IMR-90 (cell line): ENCODE data around the gene SLC2A2. TPM values are rescaled to one million over a fixed set of nuclear protein-coding genes. Genes with fewer than 3 reads are reported as not detected.

Experiments used
- ATAC-seq: fragments of 200-7000 bp; cut with Tn5 transposase; 2 replicates; pipeline ENCODE4 v1.9.1; 2020; ENCODE audit warnings: low read depth, mild to moderate bottlenecking, moderate library complexity
- BruUV-seq: library from RNA; stranded (reverse); fragments of 400-500 nt; replicated peaks from 2 replicates; lab custom pipeline; 2021; lab: Mats Ljungman, UMichigan
- CTCF ChIA-PET: fragments of 300-600 bp; formaldehyde crosslinking; extraction: SDS; loops from one replicate; lab custom pipeline; 2021; ENCODE audit warnings: antibody characterized with exemption; lab: Yijun Ruan, JAX
- POLR2A ChIA-PET: fragments of 300-600 bp; sonication (Branson Sonifier 250); formaldehyde crosslinking; loops from one replicate; lab custom pipeline; 2022; ENCODE audit warnings: antibody characterized with exemption; ENCODE audit not compliant: unreplicated experiment; lab: Charles Lee
- DNase-seq: peaks from one replicate; pipeline ENCODE4 v3.0.0; 2013
- H2AFZ ChIP-seq: replicated peaks from 2 replicates; pipeline ENCODE3; 2013; ENCODE audit warnings: low read length, mild to moderate bottlenecking; ENCODE audit not compliant: poor library complexity
- H2AK5ac ChIP-seq: 2 replicates; pipeline ENCODE4 v1.6.1; 2013; ENCODE audit warnings: low read depth, low read length, inconsistent platforms
- H2AK9ac ChIP-seq: replicated peaks from 2 replicates; pipeline ENCODE3; 2013; ENCODE audit warnings: mild to moderate bottlenecking, low read depth, low read length, moderate library complexity; ENCODE audit not compliant: poor library complexity
- H2BK120ac ChIP-seq: 2 replicates; pipeline ENCODE4 v1.6.1; 2013; ENCODE audit warnings: low read depth, low read length, inconsistent platforms
- H2BK15ac ChIP-seq: 3 replicates; pipeline ENCODE4 v1.6.1; 2013; ENCODE audit warnings: low read depth, low read length, inconsistent platforms
- H2BK20ac ChIP-seq: 2 replicates; pipeline ENCODE4 v1.6.1; 2013; ENCODE audit warnings: low read depth, mild to moderate bottlenecking, inconsistent platforms, low read length, moderate library complexity
- H2BK5ac ChIP-seq: 2 replicates; pipeline ENCODE4 v1.6.1; 2013; ENCODE audit warnings: mild to moderate bottlenecking, low read depth, low read length, inconsistent platforms; ENCODE audit not compliant: poor library complexity, severe bottlenecking
- H3K14ac ChIP-seq: replicated peaks from 2 replicates; pipeline ENCODE4 v1.6.1; 2013; ENCODE audit warnings: low read depth, low read length, inconsistent platforms
- H3K18ac ChIP-seq: 2 replicates; pipeline ENCODE4 v1.6.1; 2013; ENCODE audit warnings: low read depth, low read length, control low read depth
- H3K23ac ChIP-seq: 2 replicates; pipeline ENCODE4 v1.6.1; 2013; ENCODE audit warnings: low read depth, low read length, inconsistent platforms
- H3K27ac ChIP-seq: 2 replicates; pipeline ENCODE4 v1.5.1; 2013; ENCODE audit warnings: mild to moderate bottlenecking, control low read depth, low read length; ENCODE audit not compliant: insufficient read depth
- H3K27me3 ChIP-seq: 2 replicates; pipeline ENCODE4 v1.6.1; 2013; ENCODE audit warnings: low read length; ENCODE audit not compliant: control insufficient read depth, insufficient read depth
- H3K36me3 ChIP-seq: 2 replicates; pipeline ENCODE4 v1.6.1; 2013; ENCODE audit warnings: low read length, mixed read lengths; ENCODE audit not compliant: control insufficient read depth, insufficient read depth
- H3K4ac ChIP-seq: 2 replicates; pipeline ENCODE4 v1.6.1; 2013; ENCODE audit warnings: low read depth, low read length, inconsistent platforms
- H3K4me1 ChIP-seq: 2 replicates; pipeline ENCODE4 v1.6.1; 2013; ENCODE audit warnings: low read length, mixed read lengths; ENCODE audit not compliant: control insufficient read depth, insufficient read depth
- H3K4me2 ChIP-seq: 2 replicates; pipeline ENCODE4 v1.6.1; 2013; ENCODE audit warnings: low read depth, mild to moderate bottlenecking, control low read depth, low read length, moderate library complexity
- H3K4me3 ChIP-seq: 2 replicates; pipeline ENCODE4 v1.5.1; 2013; ENCODE audit warnings: low read depth, mild to moderate bottlenecking, control low read depth, low read length, moderate library complexity; ENCODE audit not compliant: insufficient read depth
- H3K56ac ChIP-seq: 2 replicates; pipeline ENCODE4 v1.6.1; 2013; ENCODE audit warnings: low read length, inconsistent platforms; ENCODE audit not compliant: insufficient read depth; ENCODE audit errors: extremely low read depth
- H3K79me1 ChIP-seq, 2 experiments: 2 replicates each; pipeline ENCODE4 v1.6.1; 2013; ENCODE audit warnings: low read length in 2 of 2, inconsistent platforms in 1 of 2, low read depth in 1 of 2
- H3K9ac ChIP-seq: 2 replicates; pipeline ENCODE4 v1.6.1; 2013; ENCODE audit warnings: low read depth, low read length, control low read depth
- H3K9me1 ChIP-seq: 2 replicates; pipeline ENCODE4 v1.6.1; 2013; ENCODE audit warnings: low read length, inconsistent platforms; ENCODE audit not compliant: insufficient read depth
- H3K9me3 ChIP-seq: 2 replicates; pipeline ENCODE4 v1.6.1; 2013; ENCODE audit warnings: low read length; ENCODE audit not compliant: control insufficient read depth, insufficient read depth
- H4K20me1 ChIP-seq: 2 replicates; pipeline ENCODE4 v1.6.1; 2013; ENCODE audit warnings: low read length, inconsistent platforms; ENCODE audit not compliant: insufficient read depth
- H4K5ac ChIP-seq: 2 replicates; pipeline ENCODE4 v1.6.1; 2013; ENCODE audit warnings: mild to moderate bottlenecking, low read depth, low read length, control low read depth
- H4K8ac ChIP-seq, 2 experiments: 2 replicates each; pipeline ENCODE4 v1.6.1; 2013; ENCODE audit warnings: low read depth in 2 of 2, low read length in 2 of 2, control low read depth in 1 of 2, inconsistent platforms in 1 of 2
- H4K91ac ChIP-seq: 2 replicates; pipeline ENCODE4 v1.6.1; 2013; ENCODE audit warnings: low read depth, low read length, inconsistent platforms; ENCODE audit not compliant: insufficient read depth
- BHLHE40 ChIP-seq: fragments of 150-350 bp; IDR thresholded peaks from 2 replicates; pipeline ENCODE4 v1.6.1; 2016; ENCODE audit warnings: mild to moderate bottlenecking, low read depth, low read length
- CEBPB ChIP-seq: IDR thresholded peaks from 2 replicates; pipeline ENCODE4 v1.6.1; 2012; ENCODE audit warnings: low read depth, low read length, improper control_type of control experiment
- MAZ ChIP-seq: IDR thresholded peaks from 2 replicates; pipeline ENCODE4 v1.6.1; 2012; ENCODE audit warnings: low read depth, mild to moderate bottlenecking, low read length, improper control_type of control experiment, moderate library complexity, borderline replicate concordance
- NFE2L2 ChIP-seq: fragments of 150-350 bp; IDR thresholded peaks from 2 replicates; pipeline ENCODE4 v1.6.1; 2016; ENCODE audit warnings: low read depth, mild to moderate bottlenecking, low read length
- POLR2A ChIP-seq: IDR thresholded peaks from 2 replicates; pipeline ENCODE4 v1.6.1; 2012; ENCODE audit warnings: mild to moderate bottlenecking, low read depth, low read length
- RCOR1 ChIP-seq: IDR thresholded peaks from 2 replicates; pipeline ENCODE4 v1.6.1; 2012; ENCODE audit warnings: mild to moderate bottlenecking, low read length, improper control_type of control experiment; ENCODE audit not compliant: insufficient replicate concordance
- WGBS, 2 experiments: methylation state at CpG; one replicate each; pipeline versions ENCODE4 v1.1.5 to v1.1.7; 2013; ENCODE audit warnings: missing lambda C conversion rate in 2 of 2; ENCODE audit not compliant: insufficient read length in 1 of 2; ENCODE audit errors: extremely low coverage in 2 of 2; 5-methylcytosine and 5-hydroxymethylcytosine counted together
- dilution Hi-C: fragments of 300-500 bp; cut with HindIII; formaldehyde crosslinking; loops from one replicate; pipeline ENCODE4 v1.14.3; 2018; ENCODE audit warnings: low sequenced_read_pairs; ENCODE audit not compliant: unreplicated experiment
- in situ Hi-C: fragments of 300-500 bp; cut with MboI; formaldehyde crosslinking; loops from 3 replicates; pipeline ENCODE4 v1.14.3; 2019; ENCODE audit warnings: low sequenced_read_pairs, inconsistent platforms, mixed read lengths
- intact Hi-C: fragments of 100-400 bp; cut with micrococcal nuclease; formaldehyde crosslinking; loops from 2 replicates; pipeline ENCODE4 v1.10.0; 2022
- polyA plus RNA-seq, 3 experiments: library from polyadenylated mRNA; depleted of rRNA; stranded (reverse); fragments of >200 nt; gene quantifications; 2 replicates each; pipeline ENCODE4 v1.2.3, GENCODE V29; 2012; ENCODE audit warnings: low replicate concordance in 1 of 3
- total RNA-seq: library from RNA; depleted of rRNA; stranded (reverse); fragments of >200 nt; gene quantifications from 2 replicates; pipeline ENCODE4 v1.2.3, GENCODE V29; 2012

Gene SLC2A2
- total and polyA plus RNA-seq, 2 of the 4 experiments (the other 2 are of a cell fraction), result not detected

- Histone ChIP-seq H3K56ac (no peak overlapping the region), H2BK15ac (no peak overlapping the region), H3K36me3 (no peaks in the 10 kb centered on the region), H4K20me1 (no peaks in the 10 kb centered on the region), H4K8ac (no peak overlapping the region), H4K5ac (no peak overlapping the region), H2BK20ac (no peak overlapping the region), H2AFZ (no peak overlapping the region), H2AK5ac (no peak overlapping the region), H3K4me1 (no peaks in the 10 kb centered on the region), H3K9me1 (no peaks in the 10 kb centered on the region; the same call in 1 of the 2 replicates), H3K4ac (no peak overlapping the region), H3K9ac (no peak overlapping the region), H3K27me3 (no peaks in the 10 kb centered on the region), H3K27ac (no peak overlapping the region), H3K9me3 (no peaks in the 10 kb centered on the region), H2BK120ac (no peak overlapping the region), H3K14ac (no peak overlapping the region; the same call in 1 of the 2 replicates), H3K79me1 (no peaks in the 10 kb centered on the region), H3K4me3 (no peak overlapping the region), H3K4me2 (no peak overlapping the region), H3K18ac (no peak overlapping the region; the same call in 1 of the 2 replicates), H3K23ac (no peak overlapping the region), H2BK5ac (no peak overlapping the region), H2AK9ac (no peak overlapping the region), H4K91ac (no peak overlapping the region)
- TF ChIP-seq CEBPB, result no peak
- TF ChIP-seq MAZ, result no peak
- no peak for TF ChIP-seq POLR2A
- TF ChIP-seq BHLHE40, result no peak
- no peak for TF ChIP-seq RCOR1
- TF ChIP-seq NFE2L2, result no peak
- no TSS peak for BruUV-seq
- intact Hi-C loops, result loop anchor here (2.0 kb wide), 1 partner anchor 27 kb away; no protein-coding TSS in a partner anchor
- CTCF ChIA-PET, result no interaction called here
- POLR2A ChIA-PET, result no interaction called here
- ATAC-seq (no peak), DNase-seq (no peak)
- WGBS, 2 experiments, result no CpG with 5 or more reads among the region's 2 CpGs
- in situ Hi-C loops, result no loop called here
- dilution Hi-C loops, result no loop called here
Observed at GRCh38 chr3:170991664-170992063, 34.9 kb downstream of the SLC2A2 start.
